Esophagus muscularis mucosa (tissue), 4 donors: ENCODE data around the gene SIX5. TPM values are rescaled to one million over a fixed set of nuclear protein-coding genes. Genes with fewer than 3 reads are reported as not detected.

Experiments
- DNase-seq: peaks from one replicate; pipeline ENCODE4 v3.0.0-alpha.2; 2017; ENCODE audit errors: extremely low spot score
- H3K27ac ChIP-seq, 4 donors: fragments of 200-600 bp; sonication (generic); replicated peaks in 1 of 4; 1 replicate in 3 of 4; 2 replicates in 1 of 4; pipeline ENCODE4 v1.5.1; 2016 to 2019; ENCODE audit warnings: mild to moderate bottlenecking in 1 of 4
- H3K27me3 ChIP-seq, 4 donors: fragments of 200-600 bp; sonication (generic); one replicate each; pipeline versions ENCODE4 v1.5.1 to v1.6.0; 2016 to 2019
- H3K36me3 ChIP-seq, 4 donors: fragments of 200-600 bp; sonication (generic); one replicate each; pipeline ENCODE4 v1.5.1; 2016 to 2019
- H3K4me1 ChIP-seq, 4 donors: fragments of 200-600 bp; sonication (generic); one replicate each; pipeline ENCODE4 v1.5.1; 2016 to 2019
- H3K4me3 ChIP-seq, 4 donors: fragments of 200-600 bp; sonication (generic); 1 replicate in 2 of 4; 2 replicates in 2 of 4; pipeline ENCODE4 v1.5.1; 2016 to 2019; ENCODE audit warnings: mild to moderate bottlenecking in 4 of 4, moderate library complexity in 1 of 4
- H3K9me3 ChIP-seq, 4 donors: fragments of 200-600 bp; sonication (generic); 1 replicate in 3 of 4; 2 replicates in 1 of 4; pipeline ENCODE4 v1.5.1; 2016 to 2019
- EP300 ChIP-seq: sonication (generic); formaldehyde crosslinking; IDR thresholded peaks from one replicate; pipeline ENCODE4 v1.6.1; 2017; ENCODE audit warnings: antibody characterized with exemption
- POLR2A ChIP-seq: fragments of 450-650 bp; IDR thresholded peaks from one replicate; pipeline ENCODE4 v1.6.1; 2017; ENCODE audit warnings: antibody characterized with exemption, moderate library complexity, mild to moderate bottlenecking, low read depth
- POLR2AphosphoS5 ChIP-seq, 2 donors: sonication (generic); formaldehyde crosslinking; IDR thresholded peaks; one replicate each; pipeline ENCODE4 v1.6.1; 2017; ENCODE audit warnings: antibody characterized with exemption in 2 of 2
- WGBS: methylation state at CpG from one replicate; pipeline ENCODE4 v1.1.5; 2018; 5-methylcytosine and 5-hydroxymethylcytosine counted together
- intact Hi-C: fragments of 100-400 bp; cut with DNase I; formaldehyde crosslinking; loops from one replicate; pipeline ENCODE4 v1.15.1; 2023
- total RNA-seq, 4 donors: library from RNA; depleted of rRNA; stranded (reverse); fragments of >200 nt; gene quantifications; one replicate each; pipeline versions ENCODE4 v1.1.0 to v1.2.1, GENCODE V29; 2016
- TF ChIP-seq, protein P1 (sequence below), 3 experiments: fragments of 200-600 bp in 2 of 3; fragments of 450-650 bp in 1 of 3; sonication (generic) in 2 of 3; IDR thresholded peaks; one replicate each; pipeline ENCODE4 v1.5.1; 2017 to 2019; ENCODE audit warnings: antibody characterized with exemption in 3 of 3, mild to moderate bottlenecking in 2 of 3, moderate library complexity in 1 of 3

The SIX5 gene
- total RNA-seq, 4 donors from 2014 or later, result 18.2 to 39.9 (median 28.8) TPM

DNA sequence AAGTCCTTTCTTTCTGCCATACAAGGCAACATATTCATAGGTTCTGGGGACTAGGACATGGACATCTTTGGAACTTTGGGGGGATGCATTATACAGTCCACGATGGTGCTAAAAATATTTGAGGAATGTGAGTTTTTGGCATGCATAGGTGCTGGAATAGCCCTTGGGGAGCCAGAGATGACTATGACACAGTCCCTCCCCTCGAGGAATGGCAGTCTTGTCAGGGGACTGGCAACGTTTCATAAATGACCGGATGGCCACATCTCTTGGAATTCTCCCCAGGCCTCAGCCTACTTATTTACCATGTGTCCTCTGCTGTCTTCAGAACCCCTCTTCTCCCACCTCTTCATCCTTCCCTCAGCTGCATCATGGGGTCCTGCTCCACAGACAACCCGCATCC, 22.2 kb downstream of the SIX5 start:
- WGBS, result 81% methylated on average over 5 of the region's 5 CpGs
- TF ChIP-seq EP300 (no peak), POLR2A (no peak), POLR2AphosphoS5 (IDR thresholded peaks at IDR 0.05) (no peak)
- TF ChIP-seq, protein P1, sequence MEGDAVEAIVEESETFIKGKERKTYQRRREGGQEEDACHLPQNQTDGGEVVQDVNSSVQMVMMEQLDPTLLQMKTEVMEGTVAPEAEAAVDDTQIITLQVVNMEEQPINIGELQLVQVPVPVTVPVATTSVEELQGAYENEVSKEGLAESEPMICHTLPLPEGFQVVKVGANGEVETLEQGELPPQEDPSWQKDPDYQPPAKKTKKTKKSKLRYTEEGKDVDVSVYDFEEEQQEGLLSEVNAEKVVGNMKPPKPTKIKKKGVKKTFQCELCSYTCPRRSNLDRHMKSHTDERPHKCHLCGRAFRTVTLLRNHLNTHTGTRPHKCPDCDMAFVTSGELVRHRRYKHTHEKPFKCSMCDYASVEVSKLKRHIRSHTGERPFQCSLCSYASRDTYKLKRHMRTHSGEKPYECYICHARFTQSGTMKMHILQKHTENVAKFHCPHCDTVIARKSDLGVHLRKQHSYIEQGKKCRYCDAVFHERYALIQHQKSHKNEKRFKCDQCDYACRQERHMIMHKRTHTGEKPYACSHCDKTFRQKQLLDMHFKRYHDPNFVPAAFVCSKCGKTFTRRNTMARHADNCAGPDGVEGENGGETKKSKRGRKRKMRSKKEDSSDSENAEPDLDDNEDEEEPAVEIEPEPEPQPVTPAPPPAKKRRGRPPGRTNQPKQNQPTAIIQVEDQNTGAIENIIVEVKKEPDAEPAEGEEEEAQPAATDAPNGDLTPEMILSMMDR (IDR thresholded peaks at IDR 0.05), result no peak
- no peaks in the 10 kb centered on the region for H3K9me3 ChIP-seq
- H3K4me1 ChIP-seq, result peaks cover 0 to 9% (median 0%) of the 10 kb centered on the region in 4 donors
- H3K36me3 ChIP-seq, result no peaks in the 10 kb centered on the region
- no peak for DNase-seq
- no peaks in the 10 kb centered on the region for H3K27me3 ChIP-seq
- intact Hi-C loops, result no loop called here
- no peak overlapping the region for H3K4me3 ChIP-seq
- no peak overlapping the region for H3K27ac ChIP-seq

DNA sequence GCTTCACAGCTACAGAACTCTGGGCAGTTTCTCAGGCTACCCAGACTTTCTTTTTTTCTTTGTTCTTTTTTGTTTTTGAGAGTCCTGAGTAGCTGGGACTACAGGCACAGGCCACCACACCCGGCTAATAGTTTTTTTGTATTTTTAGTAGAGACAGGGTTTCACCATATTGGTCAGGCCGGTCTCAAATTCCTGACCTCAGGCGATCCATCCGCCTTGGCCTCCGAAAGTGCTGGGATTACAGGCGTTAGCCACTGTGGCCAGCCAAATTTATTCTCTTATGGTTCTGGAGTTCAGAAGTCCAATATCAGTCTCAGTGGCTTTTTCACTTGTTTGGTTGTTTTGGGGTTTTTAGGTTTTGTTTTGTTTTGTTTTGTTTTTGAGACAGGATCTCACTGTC, 23.4 kb downstream of the SIX5 start:
- WGBS, result 92% methylated on average over 6 of the region's 6 CpGs
- no peak for TF ChIP-seq EP300
- no peak for TF ChIP-seq POLR2AphosphoS5 (IDR thresholded peaks at IDR 0.05)
- TF ChIP-seq, protein P1 (IDR thresholded peaks at IDR 0.05), result no peak
- no peak for TF ChIP-seq POLR2A
- H3K27me3 ChIP-seq, result no peaks in the 10 kb centered on the region
- DNase-seq, result no peak
- no peaks in the 10 kb centered on the region for H3K36me3 ChIP-seq
- H3K9me3 ChIP-seq, result no peaks in the 10 kb centered on the region
- peaks cover 0 to 9% (median 0%) of the 10 kb centered on the region in 4 donors for H3K4me1 ChIP-seq
- no peak overlapping the region for H3K4me3 ChIP-seq
- H3K27ac ChIP-seq, result no peak overlapping the region
- intact Hi-C loops, result no loop called here

DNA sequence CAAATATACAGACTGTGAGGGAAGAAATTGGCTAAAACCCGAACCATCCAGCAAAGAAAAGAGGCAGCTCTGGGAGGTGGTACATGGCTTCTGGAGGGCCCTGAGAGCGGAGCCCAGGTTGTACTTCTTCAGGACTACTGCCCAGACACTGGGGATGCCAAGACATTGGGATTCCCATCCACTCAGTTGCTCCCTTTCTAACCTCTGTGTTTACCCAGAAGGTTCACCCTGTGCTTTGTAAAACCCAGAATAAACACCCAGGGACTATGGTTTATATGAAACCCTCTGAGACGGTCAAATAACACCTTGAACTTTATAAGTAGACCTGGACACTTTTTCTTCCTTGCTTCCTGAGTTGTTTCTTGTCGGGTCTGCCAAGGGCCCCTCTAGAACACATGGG, 26.1 kb downstream of the SIX5 start:
- peak overlapping the region in 1 of 4 donors; percentile 5 for H3K27ac ChIP-seq

DNA sequence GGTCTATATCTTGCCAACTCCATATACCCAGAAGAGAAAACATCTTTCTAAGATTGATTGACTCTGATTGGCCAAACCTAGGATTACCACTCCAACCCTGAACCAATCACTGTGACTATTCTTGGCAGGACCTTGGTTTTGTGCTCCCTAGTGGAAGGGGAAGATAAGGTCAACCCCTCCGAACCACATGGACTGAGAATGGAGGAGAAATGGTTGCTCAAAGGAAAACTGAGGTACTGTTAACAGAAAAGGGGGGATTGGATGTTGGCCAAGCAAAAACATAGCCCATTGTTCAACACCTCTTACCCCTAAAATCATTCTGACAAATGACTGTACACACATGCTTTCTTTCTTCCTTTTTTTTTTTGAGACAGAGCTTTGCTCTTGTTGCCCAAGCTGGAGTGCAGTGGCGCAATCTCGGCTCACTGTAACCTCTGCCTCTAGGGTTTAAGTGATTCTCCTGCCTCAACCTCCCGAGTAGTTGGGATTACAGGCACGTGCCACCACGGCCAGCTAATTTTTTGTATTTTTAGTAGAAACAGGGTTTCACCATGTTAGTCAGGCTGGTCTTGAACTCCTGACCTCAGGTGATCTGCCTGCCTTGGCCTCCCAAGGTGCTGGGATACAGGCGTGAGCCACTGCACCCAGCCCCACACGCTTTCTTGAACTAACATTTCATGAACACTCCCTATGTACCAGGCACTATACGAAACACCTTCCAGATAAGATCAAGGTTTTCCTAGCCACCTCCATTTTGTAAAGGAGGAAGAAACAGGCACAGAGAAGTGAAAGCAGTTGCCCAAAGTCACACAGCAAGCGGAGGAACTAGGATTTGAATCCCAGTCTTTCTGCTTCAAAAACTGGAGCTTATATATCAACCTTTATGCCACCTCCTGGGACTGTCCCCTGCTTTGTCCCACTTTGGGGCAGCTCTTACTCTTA, 29.3 kb downstream of the SIX5 start:
- Histone ChIP-seq H3K9me3 (no peaks in the 10 kb centered on the region), H3K36me3 (no peaks in the 10 kb centered on the region), H3K4me1 (peaks cover 0 to 9% (median 0%) of the 10 kb centered on the region in 4 donors), H3K4me3 (no peak overlapping the region), H3K27ac (no peak overlapping the region), H3K27me3 (no peaks in the 10 kb centered on the region)
- WGBS, result 87% methylated on average over 10 of the region's 10 CpGs
- intact Hi-C loops, result no loop called here
- TF ChIP-seq, protein P1 (IDR thresholded peaks at IDR 0.05), result no peak
- TF ChIP-seq POLR2AphosphoS5 (IDR thresholded peaks at IDR 0.05) (no peak), POLR2A (no peak), EP300 (no peak)
- DNase-seq, result no peak

More for the DNA sequence above, 26.1 kb downstream of the SIX5 start:
- no peaks in the 10 kb centered on the region for H3K27me3 ChIP-seq
- H3K4me3 ChIP-seq, result no peak overlapping the region
- H3K9me3 ChIP-seq, result no peaks in the 10 kb centered on the region
- H3K4me1 ChIP-seq, result peaks cover 0 to 9% (median 0%) of the 10 kb centered on the region in 4 donors
- WGBS, result 55% methylated on average over 4 of the region's 4 CpGs
- intact Hi-C loops, result no loop called here
- no peak for TF ChIP-seq EP300
- TF ChIP-seq, protein P1 (IDR thresholded peaks at IDR 0.05), result no peak
- no peak for TF ChIP-seq POLR2A
- no peak for TF ChIP-seq POLR2AphosphoS5 (IDR thresholded peaks at IDR 0.05)
- H3K36me3 ChIP-seq, result no peaks in the 10 kb centered on the region
- no peak for DNase-seq
